ENCODE measurements around the gene SZT2. TPM values are rescaled to one million over a fixed set of nuclear protein-coding genes. Genes with fewer than 3 reads are reported as not detected.
"Not testable (repeated sequence)": the region's sequence is repeated elsewhere in the genome, so short reads cannot be mapped to it uniquely, and the experiment has no call there.

Gene SZT2
- polyA plus RNA-seq, 2 donors = 9.8 to 39.3 TPM

- H3K36me3 ChIP-seq (ENCODE audit: control insufficient read depth in 2 of 2, insufficient read depth in 2 of 2, low read length in 1 of 2) = peaks cover 14 to 18% of the 10 kb centered on the region in 2 donors
- H3K27me3 ChIP-seq (ENCODE audit: control insufficient read depth in 1 of 2, insufficient read depth in 2 of 2, low read length in 2 of 2) = no peaks in the 10 kb centered on the region
- H3K9me3 ChIP-seq (ENCODE audit: control insufficient read depth in 2 of 2, insufficient read depth in 1 of 2, low read depth in 1 of 2, low read length in 1 of 2) = no peaks in the 10 kb centered on the region
- 15 to 18% methylated on average over 6 of the region's 6 CpGs for WGBS, 2 donors
- H3K27ac ChIP-seq (ENCODE audit: low read depth in 2 of 2, low read length in 1 of 2) = peak overlapping the region; percentile 98 to 99
- H3K4me3 ChIP-seq (ENCODE audit: low read depth in 1 of 2, low read length in 2 of 2) = peak overlapping the region; percentile 5 to 80
- H3K4me1 ChIP-seq (ENCODE audit: control insufficient read depth in 2 of 2, insufficient read depth in 2 of 2, low read length in 1 of 2) = peaks cover 9 to 22% of the 10 kb centered on the region in 2 donors
These were observed 21.1 kb upstream of the SZT2 start for GRCh38 chr1:43368646-43369020.

- WGBS, 2 donors = 92 to 97% methylated on average over 6 of the region's 6 CpGs
- not testable (repeated sequence) for H3K4me3 ChIP-seq (ENCODE audit: low read depth in 1 of 2, low read length in 2 of 2); H3K9me3 ChIP-seq (ENCODE audit: control insufficient read depth in 2 of 2, insufficient read depth in 1 of 2, low read depth in 1 of 2, low read length in 1 of 2); H3K36me3 ChIP-seq (ENCODE audit: control insufficient read depth in 2 of 2, insufficient read depth in 2 of 2, low read length in 1 of 2); H3K27me3 ChIP-seq (ENCODE audit: control insufficient read depth in 1 of 2, insufficient read depth in 2 of 2, low read length in 2 of 2); H3K27ac ChIP-seq (ENCODE audit: low read depth in 2 of 2, low read length in 1 of 2)
- H3K4me1 ChIP-seq (ENCODE audit: control insufficient read depth in 2 of 2, insufficient read depth in 2 of 2, low read length in 1 of 2) = peaks cover 9 to 18% of the 10 kb centered on the region in 2 donors
These were observed 19.9 kb upstream of the SZT2 start for GRCh38 chr1:43369779-43370178.

- Histone ChIP-seq H3K9me3 (ENCODE audit: control insufficient read depth in 2 of 2, insufficient read depth in 1 of 2, low read depth in 1 of 2, low read length in 1 of 2) (no peaks in the 10 kb centered on the region), H3K4me3 (ENCODE audit: low read depth in 1 of 2, low read length in 2 of 2) (no peak overlapping the region), H3K4me1 (ENCODE audit: control insufficient read depth in 2 of 2, insufficient read depth in 2 of 2, low read length in 1 of 2) (peaks cover 9 to 16% of the 10 kb centered on the region in 2 donors), H3K27ac (ENCODE audit: low read depth in 2 of 2, low read length in 1 of 2) (no peak overlapping the region), H3K27me3 (ENCODE audit: control insufficient read depth in 1 of 2, insufficient read depth in 2 of 2, low read length in 2 of 2) (no peaks in the 10 kb centered on the region), H3K36me3 (ENCODE audit: control insufficient read depth in 2 of 2, insufficient read depth in 2 of 2, low read length in 1 of 2) (no peaks in the 10 kb centered on the region)
- WGBS, 2 donors = 82 to 88% methylated on average over 4 of the region's 4 CpGs
These were observed 19.1 kb upstream of the SZT2 start for GRCh38 chr1:43370564-43370963.

- peaks cover 4 to 7% of the 10 kb centered on the region in 2 donors for H3K4me1 ChIP-seq (ENCODE audit: control insufficient read depth in 2 of 2, insufficient read depth in 2 of 2, low read length in 1 of 2)
- H3K27ac ChIP-seq (ENCODE audit: low read depth in 2 of 2, low read length in 1 of 2) = peak overlapping the region in 1 of 2 donors; percentile 1
- H3K4me3 ChIP-seq (ENCODE audit: low read depth in 1 of 2, low read length in 2 of 2) = no peak overlapping the region
- H3K27me3 ChIP-seq (ENCODE audit: control insufficient read depth in 1 of 2, insufficient read depth in 2 of 2, low read length in 2 of 2) = no peaks in the 10 kb centered on the region
- 96 to 99% methylated on average over 5 of the region's 5 CpGs for WGBS, 2 donors
- H3K9me3 ChIP-seq (ENCODE audit: control insufficient read depth in 2 of 2, insufficient read depth in 1 of 2, low read depth in 1 of 2, low read length in 1 of 2) = no peaks in the 10 kb centered on the region
- H3K36me3 ChIP-seq (ENCODE audit: control insufficient read depth in 2 of 2, insufficient read depth in 2 of 2, low read length in 1 of 2) = no peaks in the 10 kb centered on the region
These were observed 17.5 kb upstream of the SZT2 start for GRCh38 chr1:43372172-43372571.

- Histone ChIP-seq H3K27me3 (ENCODE audit: control insufficient read depth in 1 of 2, insufficient read depth in 2 of 2, low read length in 2 of 2) (no peaks in the 10 kb centered on the region), H3K36me3 (ENCODE audit: control insufficient read depth in 2 of 2, insufficient read depth in 2 of 2, low read length in 1 of 2) (no peaks in the 10 kb centered on the region), H3K4me1 (ENCODE audit: control insufficient read depth in 2 of 2, insufficient read depth in 2 of 2, low read length in 1 of 2) (peaks cover 4 to 6% of the 10 kb centered on the region in 2 donors), H3K27ac (ENCODE audit: low read depth in 2 of 2, low read length in 1 of 2) (peak overlapping the region; percentile 9 to 90), H3K4me3 (ENCODE audit: low read depth in 1 of 2, low read length in 2 of 2) (no peak overlapping the region), H3K9me3 (ENCODE audit: control insufficient read depth in 2 of 2, insufficient read depth in 1 of 2, low read depth in 1 of 2, low read length in 1 of 2) (no peaks in the 10 kb centered on the region)
- WGBS, 2 donors = 42 to 43% methylated on average over 4 of the region's 4 CpGs
These were observed 16.4 kb upstream of the SZT2 start for GRCh38 chr1:43373066-43373940.

- Histone ChIP-seq H3K27me3 (ENCODE audit: control insufficient read depth in 1 of 2, insufficient read depth in 2 of 2, low read length in 2 of 2) (no peaks in the 10 kb centered on the region), H3K4me1 (ENCODE audit: control insufficient read depth in 2 of 2, insufficient read depth in 2 of 2, low read length in 1 of 2) (peaks cover 0 to 4% of the 10 kb centered on the region in 2 donors), H3K27ac (ENCODE audit: low read depth in 2 of 2, low read length in 1 of 2) (no peak overlapping the region), H3K36me3 (ENCODE audit: control insufficient read depth in 2 of 2, insufficient read depth in 2 of 2, low read length in 1 of 2) (peaks cover 0 to 3% of the 10 kb centered on the region in 2 donors), H3K4me3 (ENCODE audit: low read depth in 1 of 2, low read length in 2 of 2) (no peak overlapping the region), H3K9me3 (ENCODE audit: control insufficient read depth in 2 of 2, insufficient read depth in 1 of 2, low read depth in 1 of 2, low read length in 1 of 2) (no peaks in the 10 kb centered on the region)
- WGBS, 2 donors = 75 to 81% methylated on average over 7 of the region's 7 CpGs
These were observed 12.9 kb upstream of the SZT2 start for GRCh38 chr1:43376723-43377235.

- Histone ChIP-seq H3K9me3 (ENCODE audit: control insufficient read depth in 2 of 2, insufficient read depth in 1 of 2, low read depth in 1 of 2, low read length in 1 of 2) (no peaks in the 10 kb centered on the region), H3K27me3 (ENCODE audit: control insufficient read depth in 1 of 2, insufficient read depth in 2 of 2, low read length in 2 of 2) (no peaks in the 10 kb centered on the region), H3K4me1 (ENCODE audit: control insufficient read depth in 2 of 2, insufficient read depth in 2 of 2, low read length in 1 of 2) (peaks cover 0 to 4% of the 10 kb centered on the region in 2 donors), H3K27ac (ENCODE audit: low read depth in 2 of 2, low read length in 1 of 2) (no peak overlapping the region), H3K4me3 (ENCODE audit: low read depth in 1 of 2, low read length in 2 of 2) (no peak overlapping the region), H3K36me3 (ENCODE audit: control insufficient read depth in 2 of 2, insufficient read depth in 2 of 2, low read length in 1 of 2) (peaks cover 4 to 11% of the 10 kb centered on the region in 2 donors)
- 92 to 93% methylated on average over 1 of the region's 1 CpG for WGBS, 2 donors
These were observed 11.9 kb upstream of the SZT2 start for GRCh38 chr1:43377831-43378230.

GRCh38 chr1:43379476-43379875 is 10.2 kb upstream of the SZT2 start:
- WGBS, 2 donors = 90 to 95% methylated on average over 1 of the region's 1 CpG
- H3K36me3 ChIP-seq (ENCODE audit: control insufficient read depth in 2 of 2, insufficient read depth in 2 of 2, low read length in 1 of 2) = peaks cover 15 to 17% of the 10 kb centered on the region in 2 donors
- no peaks in the 10 kb centered on the region for H3K9me3 ChIP-seq (ENCODE audit: control insufficient read depth in 2 of 2, insufficient read depth in 1 of 2, low read depth in 1 of 2, low read length in 1 of 2)
- H3K4me3 ChIP-seq (ENCODE audit: low read depth in 1 of 2, low read length in 2 of 2) = no peak overlapping the region
- H3K27me3 ChIP-seq (ENCODE audit: control insufficient read depth in 1 of 2, insufficient read depth in 2 of 2, low read length in 2 of 2) = no peaks in the 10 kb centered on the region
- H3K27ac ChIP-seq (ENCODE audit: low read depth in 2 of 2, low read length in 1 of 2) = no peak overlapping the region
- H3K4me1 ChIP-seq (ENCODE audit: control insufficient read depth in 2 of 2, insufficient read depth in 2 of 2, low read length in 1 of 2) = no peaks in the 10 kb centered on the region

GRCh38 chr1:43381612-43382011 is 8.1 kb upstream of the SZT2 start:
- no peak overlapping the region for H3K4me3 ChIP-seq (ENCODE audit: low read depth in 1 of 2, low read length in 2 of 2)
- no peaks in the 10 kb centered on the region for H3K4me1 ChIP-seq (ENCODE audit: control insufficient read depth in 2 of 2, insufficient read depth in 2 of 2, low read length in 1 of 2)
- peak overlapping the region in 1 of 2 donors; percentile 7 for H3K27ac ChIP-seq (ENCODE audit: low read depth in 2 of 2, low read length in 1 of 2)
- peaks cover 20 to 30% of the 10 kb centered on the region in 2 donors for H3K36me3 ChIP-seq (ENCODE audit: control insufficient read depth in 2 of 2, insufficient read depth in 2 of 2, low read length in 1 of 2)
- H3K27me3 ChIP-seq (ENCODE audit: control insufficient read depth in 1 of 2, insufficient read depth in 2 of 2, low read length in 2 of 2) = no peaks in the 10 kb centered on the region
- WGBS, 2 donors = 71 to 73% methylated on average over 3 of the region's 3 CpGs
- H3K9me3 ChIP-seq (ENCODE audit: control insufficient read depth in 2 of 2, insufficient read depth in 1 of 2, low read depth in 1 of 2, low read length in 1 of 2) = no peaks in the 10 kb centered on the region

All from esophagus (tissue), 2 donors.